K562 (cell line): ENCODE data around the gene HOXB6. TPM values are rescaled to one million over a fixed set of nuclear protein-coding genes. Genes with fewer than 3 reads are reported as not detected.
A peak's percentile ranks its signal among the peaks of the same experiment; 100 is the strongest.

Source experiments
- BCL6 ChIP-seq: fragments of 250-450 bp; sonication (Bioruptor Pico); IDR thresholded peaks from 2 replicates; pipeline ENCODE4 v1.4.0; 2020
- EP400 ChIP-seq: fragments of 450-650 bp; IDR thresholded peaks from 2 replicates; pipeline ENCODE4 v1.6.1; 2017; ENCODE audit warnings: antibody characterized with exemption, mild to moderate bottlenecking, moderate library complexity
- GATA2 ChIP-seq: sonication (generic); formaldehyde crosslinking; IDR thresholded peaks from 2 replicates; pipeline ENCODE4 v1.4.0; 2020; ENCODE audit warnings: mild to moderate bottlenecking, missing genetic modification reagents
- HIVEP1 ChIP-seq: fragments of 250-450 bp; sonication (Bioruptor Pico); IDR thresholded peaks from 2 replicates; pipeline ENCODE4 v1.4.0; 2020; ENCODE audit warnings: mild to moderate bottlenecking
- MYNN ChIP-seq, 2 experiments: sonication (generic); formaldehyde crosslinking in 1 of 2; IDR thresholded peaks; 2 replicates each; pipeline versions ENCODE4 v1.5.0 to v1.6.1; 2016 to 2020; ENCODE audit warnings: antibody characterized with exemption in 1 of 2, missing genetic modification reagents in 1 of 2
- RREB1 ChIP-seq: fragments of 250-450 bp; sonication (Bioruptor Pico); IDR thresholded peaks from 2 replicates; pipeline ENCODE4 v1.4.0; 2020
- SMAD1 ChIP-seq: fragments of 150-350 bp; IDR thresholded peaks from 2 replicates; pipeline ENCODE4 v1.6.1; 2014; ENCODE audit warnings: low read length, low read depth; ENCODE audit not compliant: partially characterized antibody
- polyA plus RNA-seq, 8 experiments: library from polyadenylated mRNA; depleted of rRNA in 4 of 8; stranded (reverse) in 5 of 8; unstranded in 3 of 8; fragments of >200 nt; fragmentation: Nextera tagmentation in 2 of 8; fragmentation: Illumina TruSeq in 1 of 8; extraction: Ambion mirVana in 2 of 8; extraction: Trizol in 1 of 8; gene quantifications; 2 replicates each; pipeline versions ENCODE4 v1.2.1 to v1.2.3, GENCODE V29; 2011 to 2014; ENCODE audit warnings: inconsistent platforms in 1 of 8, missing spikeins in 1 of 8
- total RNA-seq, 7 experiments: library from RNA; depleted of rRNA in 6 of 7; stranded (reverse); fragments of >200 nt in 6 of 7; fragmentation: Illumina TruSeq in 2 of 7; extraction: Trizol in 2 of 7; gene quantifications; 2 replicates each; pipeline versions ENCODE4 v1.2.1 to v1.2.3, GENCODE V29; 2011 to 2021; ENCODE audit warnings: low replicate concordance in 1 of 7
- TF ChIP-seq, protein P1 (sequence below): fragments of 450-650 bp; formaldehyde crosslinking; IDR thresholded peaks from 2 replicates; pipeline ENCODE4 v1.4.0; 2020; ENCODE audit warnings: mild to moderate bottlenecking, mixed read lengths

HOXB6 gene
- total and polyA plus RNA-seq, 9 of the 15 experiments (the other 6 are each of a cell fraction or from before 2014, with no cell fraction given): 1.2 to 14.8 (median 4.9) TPM

DNA sequence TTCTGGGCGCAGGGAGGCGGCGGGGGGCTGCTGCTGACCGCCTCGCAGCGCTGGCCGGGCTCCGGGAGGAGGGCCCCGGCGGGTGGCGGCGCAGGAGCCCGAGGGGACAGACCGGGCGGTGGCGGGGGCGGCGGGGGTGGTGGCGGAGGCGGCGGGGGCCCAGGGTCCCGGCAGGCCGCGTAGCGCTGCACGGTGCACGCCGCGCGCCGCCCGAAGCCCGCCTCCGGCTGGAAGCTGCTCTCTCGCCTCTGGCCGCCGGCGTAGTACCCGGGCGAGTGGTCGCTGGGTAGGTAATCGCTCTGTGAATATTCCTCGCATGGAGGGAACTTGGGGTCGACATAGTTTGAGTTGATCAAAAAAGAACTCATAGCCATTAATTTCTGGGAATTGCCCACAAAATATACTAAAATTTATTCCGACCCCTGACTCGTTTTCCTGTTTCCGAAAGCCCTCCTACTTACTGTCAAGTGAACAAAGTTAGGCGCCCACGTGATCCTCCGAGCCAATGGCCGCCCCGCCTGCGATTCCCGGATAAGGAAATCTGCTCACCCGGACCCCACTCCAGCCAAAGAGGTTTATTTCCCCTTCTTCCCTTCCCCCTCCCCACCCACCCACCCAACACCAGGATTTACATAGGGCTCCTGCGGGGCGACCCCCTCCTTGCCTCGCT is 26.7 kb downstream of the HOXB6 start, which contains the start of gene HOXB4 (continued):
- no peak for TF ChIP-seq RREB1 (CRISPR knock-in tag)
- TF ChIP-seq, protein P1, sequence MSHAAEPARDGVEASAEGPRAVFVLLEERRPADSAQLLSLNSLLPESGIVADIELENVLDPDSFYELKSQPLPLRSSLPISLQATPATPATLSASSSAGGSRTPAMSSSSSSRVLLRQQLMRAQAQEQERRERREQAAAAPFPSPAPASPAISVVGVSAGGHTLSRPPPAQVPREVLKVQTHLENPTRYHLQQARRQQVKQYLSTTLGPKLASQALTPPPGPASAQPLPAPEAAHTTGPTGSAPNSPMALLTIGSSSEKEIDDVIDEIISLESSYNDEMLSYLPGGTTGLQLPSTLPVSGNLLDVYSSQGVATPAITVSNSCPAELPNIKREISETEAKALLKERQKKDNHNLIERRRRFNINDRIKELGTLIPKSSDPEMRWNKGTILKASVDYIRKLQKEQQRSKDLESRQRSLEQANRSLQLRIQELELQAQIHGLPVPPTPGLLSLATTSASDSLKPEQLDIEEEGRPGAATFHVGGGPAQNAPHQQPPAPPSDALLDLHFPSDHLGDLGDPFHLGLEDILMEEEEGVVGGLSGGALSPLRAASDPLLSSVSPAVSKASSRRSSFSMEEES: peak; percentile 77
- TF ChIP-seq EP400: 0 out of 2 replicates have a peak, but pooled peaks have one; percentile 27
- TF ChIP-seq SMAD1: no peak
- 0 out of 2 replicates have a peak, but pooled peaks have one; percentile 31 for TF ChIP-seq GATA2
- no peak for TF ChIP-seq BCL6 (CRISPR knock-in tag)
- 0 out of 2 replicates have a peak, but pooled peaks have one; percentile 2 for TF ChIP-seq MYNN (IDR thresholded peaks at IDR 0.05)
- no peak for TF ChIP-seq MYNN (CRISPR knock-in tag; IDR thresholded peaks at IDR 0.05)
- 0 out of 2 replicates have a peak, but pooled peaks have one; percentile 34 for TF ChIP-seq HIVEP1 (CRISPR knock-in tag)
